ENCODE results near the gene SCAMP4. TPM values are rescaled to one million over a fixed set of nuclear protein-coding genes. Genes with fewer than 3 reads are reported as not detected.

Gene SCAMP4
- total and polyA plus RNA-seq, 2 of the 13 experiments (the other 11 are each of a cell fraction or from before 2014, with no cell fraction given) = 10.7 to 13.7 TPM

DNA sequence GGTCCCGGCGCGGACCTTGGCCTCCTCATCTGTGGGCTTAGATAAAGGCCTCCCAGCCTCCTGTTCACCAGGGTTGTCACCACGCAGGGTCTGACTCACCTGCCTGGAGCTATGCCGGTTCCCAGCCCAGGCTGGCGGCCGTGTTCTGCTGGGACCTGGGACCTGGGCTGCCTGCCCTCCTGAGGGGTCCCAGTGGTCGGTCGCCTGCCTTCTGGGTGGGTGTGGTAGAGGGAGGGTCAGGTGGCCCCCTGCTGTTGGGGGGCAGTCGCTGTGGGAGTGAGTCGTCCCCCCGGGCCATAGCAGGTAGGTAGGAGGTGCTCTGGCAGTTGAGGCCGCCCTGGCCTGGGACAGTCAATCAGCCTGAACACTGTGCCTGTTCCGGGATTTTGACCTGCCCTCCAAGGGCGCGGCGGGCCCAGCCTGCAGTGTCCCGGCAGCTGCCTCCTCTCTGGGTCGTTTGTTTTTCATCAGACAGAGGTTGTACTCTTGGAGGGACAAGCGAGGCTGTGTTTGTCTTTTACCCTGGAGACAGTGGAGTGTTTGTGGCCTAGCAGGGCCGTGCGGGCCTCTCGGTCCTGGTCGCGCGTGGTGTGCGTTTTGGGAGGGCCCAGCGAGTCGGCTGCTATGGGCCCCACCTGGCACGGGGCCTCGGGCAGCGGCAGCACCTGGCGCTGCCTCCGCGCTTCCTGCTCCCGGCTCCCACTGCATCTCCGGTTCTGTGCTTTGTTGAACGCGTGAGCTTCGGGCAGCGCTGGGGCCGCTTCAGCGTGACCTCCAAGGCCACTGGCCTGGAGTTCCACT is 2.6 kb downstream of the SCAMP4 start (continued):
- TF ChIP-seq ZNF629 (CRISPR knock-in tag; conservative IDR thresholded peaks at IDR 0.05) (no peak), KLF15 (CRISPR knock-in tag; IDR thresholded peaks at IDR 0.05; ENCODE audit: borderline replicate concordance) (no peak), TBX2 (CRISPR knock-in tag; IDR thresholded peaks at IDR 0.05; ENCODE audit: borderline replicate concordance) (peak; percentile 41; the same call in 1 of the 2 replicates), NFKBIZ (CRISPR knock-in tag; IDR thresholded peaks at IDR 0.05) (no peak), ZNF564 (CRISPR knock-in tag; IDR thresholded peaks at IDR 0.05) (no peak), BORCS8-MEF2B (CRISPR knock-in tag; IDR thresholded peaks at IDR 0.05) (no peak), FOXA3 (CRISPR knock-in tag; IDR thresholded peaks at IDR 0.05) (no peak), SP2 (CRISPR knock-in tag; IDR thresholded peaks at IDR 0.05) (no peak), HNRNPLL (IDR thresholded peaks at IDR 0.05; ENCODE audit: low read depth, low read length, poor library complexity, severe bottlenecking) (peak; percentile 18), ZNF674 (CRISPR knock-in tag; IDR thresholded peaks at IDR 0.05; ENCODE audit: low read depth) (0 out of 2 replicates have a peak, but pooled peaks have one; percentile 82), MLLT10 (CRISPR knock-in tag; IDR thresholded peaks at IDR 0.05) (no peak), ZBTB3 (CRISPR knock-in tag; IDR thresholded peaks at IDR 0.05; ENCODE audit: borderline replicate concordance, low read depth) (no peak), KDM6A (CRISPR knock-in tag; IDR thresholded peaks at IDR 0.05; ENCODE audit: low read depth) (no peak), KDM4B (CRISPR knock-in tag; IDR thresholded peaks at IDR 0.05) (no peak), ZNF468 (CRISPR knock-in tag; IDR thresholded peaks at IDR 0.05) (no peak), SNRNP70 (IDR thresholded peaks at IDR 0.05; ENCODE audit: low read depth, low read length) (no peak), ZNF761 (CRISPR knock-in tag; conservative IDR thresholded peaks at IDR 0.05) (no peak), KLF9 (CRISPR knock-in tag; IDR thresholded peaks at IDR 0.05; ENCODE audit: low read depth) (no peak), ZFP1 (CRISPR knock-in tag; IDR thresholded peaks at IDR 0.05) (no peak), ZNF256 (CRISPR knock-in tag; conservative IDR thresholded peaks at IDR 0.05) (no peak)
- TF ChIP-seq, protein P1, sequence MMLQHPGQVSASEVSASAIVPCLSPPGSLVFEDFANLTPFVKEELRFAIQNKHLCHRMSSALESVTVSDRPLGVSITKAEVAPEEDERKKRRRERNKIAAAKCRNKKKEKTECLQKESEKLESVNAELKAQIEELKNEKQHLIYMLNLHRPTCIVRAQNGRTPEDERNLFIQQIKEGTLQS (CRISPR knock-in tag; IDR thresholded peaks at IDR 0.05) = no peak
- TF ChIP-seq, protein P2, sequence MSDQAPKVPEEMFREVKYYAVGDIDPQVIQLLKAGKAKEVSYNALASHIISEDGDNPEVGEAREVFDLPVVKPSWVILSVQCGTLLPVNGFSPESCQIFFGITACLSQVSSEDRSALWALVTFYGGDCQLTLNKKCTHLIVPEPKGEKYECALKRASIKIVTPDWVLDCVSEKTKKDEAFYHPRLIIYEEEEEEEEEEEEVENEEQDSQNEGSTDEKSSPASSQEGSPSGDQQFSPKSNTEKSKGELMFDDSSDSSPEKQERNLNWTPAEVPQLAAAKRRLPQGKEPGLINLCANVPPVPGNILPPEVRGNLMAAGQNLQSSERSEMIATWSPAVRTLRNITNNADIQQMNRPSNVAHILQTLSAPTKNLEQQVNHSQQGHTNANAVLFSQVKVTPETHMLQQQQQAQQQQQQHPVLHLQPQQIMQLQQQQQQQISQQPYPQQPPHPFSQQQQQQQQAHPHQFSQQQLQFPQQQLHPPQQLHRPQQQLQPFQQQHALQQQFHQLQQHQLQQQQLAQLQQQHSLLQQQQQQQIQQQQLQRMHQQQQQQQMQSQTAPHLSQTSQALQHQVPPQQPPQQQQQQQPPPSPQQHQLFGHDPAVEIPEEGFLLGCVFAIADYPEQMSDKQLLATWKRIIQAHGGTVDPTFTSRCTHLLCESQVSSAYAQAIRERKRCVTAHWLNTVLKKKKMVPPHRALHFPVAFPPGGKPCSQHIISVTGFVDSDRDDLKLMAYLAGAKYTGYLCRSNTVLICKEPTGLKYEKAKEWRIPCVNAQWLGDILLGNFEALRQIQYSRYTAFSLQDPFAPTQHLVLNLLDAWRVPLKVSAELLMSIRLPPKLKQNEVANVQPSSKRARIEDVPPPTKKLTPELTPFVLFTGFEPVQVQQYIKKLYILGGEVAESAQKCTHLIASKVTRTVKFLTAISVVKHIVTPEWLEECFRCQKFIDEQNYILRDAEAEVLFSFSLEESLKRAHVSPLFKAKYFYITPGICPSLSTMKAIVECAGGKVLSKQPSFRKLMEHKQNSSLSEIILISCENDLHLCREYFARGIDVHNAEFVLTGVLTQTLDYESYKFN (CRISPR knock-in tag; conservative IDR thresholded peaks at IDR 0.05) = no peak

Measured in HepG2 (cell line).